Renal cortical epithelial cell (primary cell): Measurements from ENCODE around the gene KHSRP. TPM values are rescaled to one million over a fixed set of nuclear protein-coding genes. Genes with fewer than 3 reads are reported as not detected.

Source experiments
- DNase-seq: peaks from one replicate; pipeline ENCODE4 v3.0.0-alpha.2; 2011; ENCODE audit warnings: low read depth
- total RNA-seq: library from RNA; depleted of rRNA; stranded (reverse); fragments of >200 nt; gene quantifications from 2 replicates; pipeline ENCODE4 v1.2.3, GENCODE V29; 2014

The KHSRP gene
- total RNA-seq, 1 donor from 2014 or later, result 175 TPM

- DNase-seq, result no peak
Observed at GRCh38 chr19:6392221-6393073, 32.2 kb downstream of the KHSRP start.

GRCh38 chr19:6387372-6387771 is 37.2 kb downstream of the KHSRP start:
- DNase-seq, result no peak

- DNase-seq, result no peak
Observed at GRCh38 chr19:6384381-6384780, 40.2 kb downstream of the KHSRP start.

- no peak for DNase-seq
Observed at GRCh38 chr19:6383188-6383587, 41.4 kb downstream of the KHSRP start.

GRCh38 chr19:6381030-6381750 is 43.4 kb downstream of the KHSRP start:
- no peak for DNase-seq

GRCh38 chr19:6379744-6380143 is 44.9 kb downstream of the KHSRP start:
- no peak for DNase-seq

- no peak for DNase-seq
Observed at GRCh38 chr19:6378486-6378885, 46.1 kb downstream of the KHSRP start.

- peak; percentile 65 for DNase-seq
Observed at GRCh38 chr19:6378041-6378440, 46.6 kb downstream of the KHSRP start.

GRCh38 chr19:6376512-6377190 is 48.0 kb downstream of the KHSRP start:
- DNase-seq, result no peak

- DNase-seq, result no peak
Observed at GRCh38 chr19:6375411-6376010, 49.1 kb downstream of the KHSRP start, which contains the start of gene PSPN. Gene PSPN (minus strand): TSS chr19:6375933. CDS start chr19:6375849, 84 bp downstream.

- no peak for DNase-seq
Observed at GRCh38 chr19:6374711-6375410, 49.8 kb downstream of the KHSRP start.

- DNase-seq, result no peak
Observed at GRCh38 chr19:6374161-6374709, 50.4 kb downstream of the KHSRP start.

GRCh38 chr19:6373813-6374108 is 50.9 kb downstream of the KHSRP start:
- no peak for DNase-seq

GRCh38 chr19:6373096-6373812 is 51.4 kb downstream of the KHSRP start:
- DNase-seq, result peak; percentile 89

GRCh38 chr19:6372594-6373095 is 52.0 kb downstream of the KHSRP start, which contains the start of gene ALKBH7:
Gene ALKBH7 (plus strand): TSS chr19:6372794. CDS start chr19:6372821, 27 bp downstream.
- peak; percentile 99 for DNase-seq

GRCh38 chr19:6364353-6364752 is 60.3 kb downstream of the KHSRP start:
- DNase-seq, result no peak
